HUES64 (cell line): Measurements from ENCODE around the gene RPTN. TPM values are rescaled to one million over a fixed set of nuclear protein-coding genes. Genes with fewer than 3 reads are reported as not detected.

ENCODE experiments used
- H3K27ac ChIP-seq: 2 replicates; pipeline ENCODE4 v1.7.0; 2013; ENCODE audit warnings: low read depth, low read length, inconsistent platforms
- H3K27me3 ChIP-seq: 2 replicates; pipeline ENCODE4 v1.6.1; 2013; ENCODE audit warnings: mild to moderate bottlenecking, low read length; ENCODE audit not compliant: insufficient read depth
- H3K36me3 ChIP-seq: 2 replicates; pipeline ENCODE4 v1.6.1; 2013; ENCODE audit warnings: mild to moderate bottlenecking, low read length; ENCODE audit not compliant: insufficient read depth
- H3K4me1 ChIP-seq: 2 replicates; pipeline ENCODE4 v1.6.1; 2013; ENCODE audit warnings: mild to moderate bottlenecking, low read length, moderate library complexity; ENCODE audit not compliant: insufficient read depth
- H3K4me3 ChIP-seq: 2 replicates; pipeline ENCODE4 v1.5.1; 2013; ENCODE audit warnings: mild to moderate bottlenecking, low read length, moderate library complexity
- H3K9ac ChIP-seq: 2 replicates; pipeline ENCODE4 v1.6.1; 2013; ENCODE audit warnings: mild to moderate bottlenecking, low read depth, low read length
- H3K9me3 ChIP-seq: 2 replicates; pipeline ENCODE4 v1.6.1; 2013; ENCODE audit warnings: low read depth, low read length; ENCODE audit not compliant: insufficient read depth
- WGBS: fragments of 150-250, 120-280 bp; methylation state at CpG from one replicate; pipeline ENCODE4 v1.1.7; 2013; ENCODE audit warnings: missing lambda C conversion rate; 5-methylcytosine and 5-hydroxymethylcytosine counted together
- polyA plus RNA-seq, 2 experiments: library from polyadenylated mRNA; stranded (reverse); fragments of 50-300 nt; gene quantifications; one replicate each; pipeline ENCODE4 v1.2.3, GENCODE V29; 2013

RPTN gene
- not detected for polyA plus RNA-seq (2013, experiment 1 of 2)
- not detected for polyA plus RNA-seq (2013, experiment 2 of 2)

DNA sequence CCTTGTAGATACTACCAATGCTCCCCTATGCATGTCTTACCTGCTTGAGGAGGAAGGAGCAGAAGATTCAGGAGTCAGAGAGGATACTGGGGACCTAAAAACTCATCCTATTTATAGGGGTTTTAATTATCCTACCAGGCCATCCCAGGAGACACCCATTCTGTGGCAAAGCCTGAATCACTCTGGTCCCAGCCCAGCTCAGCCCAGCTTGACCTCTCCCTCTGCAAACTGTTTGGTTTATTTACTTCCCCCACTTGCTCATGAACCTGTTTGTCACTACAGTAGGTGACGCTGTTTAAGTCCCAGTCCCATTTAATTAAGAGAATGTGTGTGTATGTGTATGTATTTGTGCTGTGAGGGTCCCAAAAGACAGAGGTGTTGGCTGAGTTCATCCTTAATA, at the start of gene RPTN:
TSS of gene RPTN (minus strand) at position 85 of the 400 bp plus-strand sequence. CDS start 1,339 bp downstream, outside the sequence.
- Histone ChIP-seq H3K36me3 (no peaks in the 10 kb centered on the region), H3K27me3 (no peaks in the 10 kb centered on the region), H3K4me3 (no peak within 1 kb of the TSS), H3K9ac (no peak within 1 kb of the TSS), H3K27ac (no peak within 1 kb of the TSS), H3K9me3 (peaks cover 25% of the 10 kb centered on the region), H3K4me1 (no peaks in the 10 kb centered on the region)
- 60% methylated on average over 1 of the region's 1 CpG for whole genome bisulfite sequencing

DNA sequence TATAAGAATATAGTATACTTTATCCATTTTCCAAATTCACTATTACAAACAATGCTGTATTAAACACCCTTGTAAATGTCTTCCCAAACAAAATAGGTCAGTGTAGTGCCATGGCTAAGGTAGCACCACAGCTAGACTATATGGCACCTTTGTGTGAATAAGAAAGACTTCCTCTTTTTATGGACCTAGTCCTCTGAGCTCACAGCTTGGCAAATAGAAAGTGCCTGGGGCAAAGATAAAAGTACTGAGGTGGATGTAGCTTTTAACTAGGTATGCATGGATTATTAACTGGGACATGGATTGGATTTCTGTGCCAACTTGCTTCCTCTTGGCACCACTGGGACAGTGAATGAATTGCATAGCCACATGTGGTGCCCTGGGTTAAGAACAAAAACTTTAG, 40.0 kb upstream of the RPTN start:
- H3K9ac ChIP-seq: no peak overlapping the region
- H3K4me1 ChIP-seq: no peaks in the 10 kb centered on the region
- H3K27ac ChIP-seq: no peak overlapping the region
- H3K9me3 ChIP-seq: peaks cover 59% of the 10 kb centered on the region
- no peak overlapping the region for H3K4me3 ChIP-seq
- H3K36me3 ChIP-seq: no peaks in the 10 kb centered on the region
- no peaks in the 10 kb centered on the region for H3K27me3 ChIP-seq

GRCh38 chr1:152197361-152197941, 38.4 kb upstream of the RPTN start:
- no peaks in the 10 kb centered on the region for H3K36me3 ChIP-seq
- no peak overlapping the region for H3K4me3 ChIP-seq
- no peaks in the 10 kb centered on the region for H3K4me1 ChIP-seq
- no peak overlapping the region for H3K9ac ChIP-seq
- H3K27ac ChIP-seq: no peak overlapping the region
- H3K27me3 ChIP-seq: no peaks in the 10 kb centered on the region
- peaks cover 58% of the 10 kb centered on the region for H3K9me3 ChIP-seq

DNA sequence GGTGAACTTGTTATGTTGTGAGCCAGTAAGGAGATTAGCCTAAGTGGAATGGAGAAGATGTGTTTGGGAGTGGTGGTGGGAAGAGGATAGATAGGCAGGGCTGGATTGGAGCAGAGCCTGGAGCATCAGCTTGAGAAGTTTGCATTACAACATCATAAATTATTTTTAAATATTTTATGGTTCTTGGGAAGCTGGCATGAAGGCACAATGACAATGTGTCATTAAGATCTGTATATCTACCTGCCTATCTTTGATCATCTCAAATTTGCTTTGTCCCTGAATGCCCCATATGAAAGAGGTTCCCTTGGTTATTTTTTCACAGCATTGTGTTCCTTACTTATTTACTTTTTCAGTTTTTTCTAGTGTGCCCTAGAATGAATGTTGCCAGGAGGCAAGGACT, 32.7 kb upstream of the RPTN start:
- Histone ChIP-seq H3K9me3 (peaks cover 26% of the 10 kb centered on the region), H3K4me3 (no peak overlapping the region), H3K36me3 (no peaks in the 10 kb centered on the region), H3K27me3 (no peaks in the 10 kb centered on the region), H3K9ac (no peak overlapping the region), H3K4me1 (no peaks in the 10 kb centered on the region), H3K27ac (no peak overlapping the region)

GRCh38 chr1:152191260-152191659, 32.2 kb upstream of the RPTN start:
- no peaks in the 10 kb centered on the region for H3K4me1 ChIP-seq
- 60% methylated on average over 5 of the region's 5 CpGs for WGBS
- no peak overlapping the region for H3K27ac ChIP-seq
- H3K27me3 ChIP-seq: no peaks in the 10 kb centered on the region
- H3K9me3 ChIP-seq: peaks cover 26% of the 10 kb centered on the region
- no peaks in the 10 kb centered on the region for H3K36me3 ChIP-seq
- H3K4me3 ChIP-seq: no peak overlapping the region
- no peak overlapping the region for H3K9ac ChIP-seq

- WGBS: 94% methylated on average over 1 of the region's 2 CpGs
- Histone ChIP-seq H3K9me3 (peaks cover 26% of the 10 kb centered on the region), H3K36me3 (no peaks in the 10 kb centered on the region), H3K27ac (no peak overlapping the region), H3K27me3 (no peaks in the 10 kb centered on the region), H3K4me1 (no peaks in the 10 kb centered on the region), H3K9ac (no peak overlapping the region), H3K4me3 (no peak overlapping the region)
Observed at GRCh38 chr1:152190589-152190988, 31.6 kb upstream of the RPTN start.

DNA sequence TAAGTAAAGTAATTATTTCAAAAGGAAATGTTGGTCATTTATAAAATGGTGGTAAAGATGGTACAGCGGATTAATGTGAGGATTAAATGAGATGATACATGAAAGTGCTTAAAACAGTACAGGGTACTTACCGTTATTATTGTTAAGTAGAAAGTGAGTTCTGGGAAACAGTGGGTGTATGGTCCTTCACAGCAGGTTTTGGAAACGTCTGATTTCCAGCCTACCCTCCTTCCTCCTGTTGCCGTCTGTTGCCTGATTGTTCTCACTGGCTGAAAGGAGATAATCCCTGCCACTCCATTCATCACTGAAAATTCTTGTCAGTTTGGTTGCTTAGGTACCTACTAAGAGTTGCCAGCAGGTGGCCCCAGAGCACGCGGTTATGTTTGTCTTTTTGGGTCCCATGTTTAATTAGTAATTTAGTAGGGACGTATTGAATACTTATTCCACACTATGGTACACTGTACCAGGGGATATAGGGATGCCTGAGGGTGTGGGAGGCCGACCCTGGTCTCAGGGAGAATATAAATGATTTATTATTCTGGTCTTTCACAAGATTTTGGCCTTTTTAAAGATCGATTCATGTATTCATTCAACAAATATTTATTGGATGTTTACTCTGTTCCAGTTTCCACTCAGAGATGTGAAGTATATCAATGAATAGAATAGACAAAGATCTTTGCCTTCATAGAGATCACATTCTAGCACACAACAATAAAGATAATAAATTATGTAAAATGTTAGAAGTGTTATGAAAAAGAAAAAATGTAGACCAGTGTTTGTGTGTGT, 30.8 kb upstream of the RPTN start:
- 53% methylated on average over 4 of the region's 9 CpGs for WGBS
- Histone ChIP-seq H3K4me1 (no peaks in the 10 kb centered on the region), H3K9me3 (peaks cover 23% of the 10 kb centered on the region), H3K9ac (no peak overlapping the region), H3K27me3 (no peaks in the 10 kb centered on the region), H3K36me3 (no peaks in the 10 kb centered on the region), H3K4me3 (no peak overlapping the region), H3K27ac (no peak overlapping the region)

DNA sequence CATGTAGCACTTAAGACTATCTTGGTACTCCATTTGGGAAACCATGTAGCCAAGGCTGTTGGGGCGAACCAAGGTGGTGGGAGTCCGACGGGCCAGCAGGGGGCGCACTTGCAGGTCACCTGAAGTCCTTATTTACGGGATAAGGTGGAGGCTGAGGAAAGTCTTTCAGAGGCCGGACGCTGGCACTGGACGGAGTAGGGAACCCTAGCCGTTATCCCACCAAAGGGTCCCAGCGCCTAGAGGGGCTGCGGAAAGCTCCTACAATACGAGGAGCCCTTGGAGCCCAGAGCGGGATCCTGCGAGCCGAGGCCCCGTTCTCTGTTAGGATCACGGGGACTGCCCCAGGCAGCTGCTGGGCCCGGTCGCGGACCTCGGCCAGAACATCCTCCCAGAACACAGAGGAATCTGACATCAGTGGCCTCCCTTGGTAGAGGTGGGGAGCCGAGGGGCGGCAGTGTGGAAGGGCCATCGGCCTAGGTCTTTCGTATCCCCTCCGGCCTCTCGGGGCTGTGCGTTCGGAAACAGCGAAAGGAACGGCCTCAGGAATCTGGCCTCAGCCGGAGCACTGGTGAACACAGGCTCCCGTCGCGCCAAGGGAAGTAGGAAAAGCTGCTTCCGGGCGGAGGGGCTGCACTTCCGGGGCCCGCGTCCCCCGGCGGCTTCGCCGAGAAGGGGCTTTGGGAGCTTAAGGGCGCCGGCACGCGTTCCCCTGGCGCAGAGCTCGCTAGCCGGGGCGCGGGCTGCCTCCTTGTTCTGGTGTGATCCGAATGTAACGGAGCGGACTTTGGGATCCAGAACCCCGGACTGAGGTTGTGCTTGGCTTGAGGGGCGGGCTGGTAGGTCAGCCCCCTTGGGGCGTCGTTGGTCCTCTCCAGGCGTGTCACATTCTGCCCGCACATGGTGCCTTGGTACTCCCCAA, 29.9 kb upstream of the RPTN start:
- no peaks in the 10 kb centered on the region for H3K36me3 ChIP-seq
- H3K4me1 ChIP-seq: no peaks in the 10 kb centered on the region
- H3K27me3 ChIP-seq: no peaks in the 10 kb centered on the region
- WGBS: 85% methylated on average over 62 of the region's 62 CpGs
- H3K9ac ChIP-seq: no peak overlapping the region
- no peak overlapping the region for H3K4me3 ChIP-seq
- peaks cover 18% of the 10 kb centered on the region for H3K9me3 ChIP-seq
- H3K27ac ChIP-seq: no peak overlapping the region

- WGBS: 70% methylated on average over 4 of the region's 5 CpGs
- Histone ChIP-seq H3K9ac (no peak overlapping the region), H3K4me3 (no peak overlapping the region), H3K9me3 (0 out of 2 replicates have a peak, but pooled peaks cover 2% of the 10 kb centered on the region), H3K27ac (no peak overlapping the region), H3K27me3 (no peaks in the 10 kb centered on the region), H3K36me3 (no peaks in the 10 kb centered on the region), H3K4me1 (no peaks in the 10 kb centered on the region)
Observed at GRCh38 chr1:152186556-152187285, 27.7 kb upstream of the RPTN start.

DNA sequence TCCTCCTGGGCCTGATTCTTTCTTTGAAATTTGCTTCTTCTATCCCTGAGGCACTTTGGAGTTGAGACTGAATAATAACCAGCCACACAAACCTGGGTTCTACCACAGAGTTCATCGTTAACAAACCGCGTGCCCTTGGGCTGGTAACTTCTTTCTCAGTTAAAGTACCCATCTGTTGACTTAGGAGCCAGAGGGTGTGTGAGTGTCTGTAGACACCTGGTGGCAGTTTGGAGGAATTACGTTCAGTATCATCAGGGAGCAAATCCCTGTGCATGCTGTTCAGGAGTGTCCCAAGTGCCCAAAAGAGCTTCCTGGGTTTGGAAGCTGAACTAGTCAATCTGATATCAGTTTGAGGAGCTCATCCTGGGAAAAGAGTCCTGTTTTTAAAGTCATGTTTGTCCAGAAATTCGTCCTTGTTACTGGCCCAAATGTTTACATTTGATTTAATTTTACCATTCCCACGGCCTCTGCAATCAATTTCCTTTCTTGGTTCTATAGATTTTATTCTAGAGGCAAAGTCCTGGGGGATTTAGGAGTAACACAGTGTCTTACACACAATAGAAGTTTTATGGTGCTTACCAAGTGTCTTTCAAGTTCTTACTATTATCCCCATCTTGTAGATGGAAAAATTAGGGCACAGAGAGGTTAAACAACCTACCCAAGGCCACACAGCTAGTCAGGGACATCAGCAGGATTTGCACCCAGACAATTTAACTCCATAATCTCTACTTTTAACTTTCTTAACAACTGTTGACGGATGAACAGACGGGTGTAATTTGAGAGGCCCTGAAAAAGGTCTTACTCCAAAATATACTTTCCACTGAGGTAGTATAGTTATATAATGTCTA, 26.7 kb upstream of the RPTN start:
- 34% methylated on average over 8 of the region's 8 CpGs for WGBS
- no peaks in the 10 kb centered on the region for H3K27me3 ChIP-seq
- no peak overlapping the region for H3K27ac ChIP-seq

More for the DNA sequence above, 26.7 kb upstream of the RPTN start:
- Histone ChIP-seq H3K4me1 (no peaks in the 10 kb centered on the region), H3K9me3 (no peaks in the 10 kb centered on the region), H3K4me3 (no peak overlapping the region), H3K9ac (no peak overlapping the region), H3K36me3 (no peaks in the 10 kb centered on the region)
